Vagina (tissue), 2 donors: ENCODE results near the gene TTC22. TPM values are rescaled to one million over a fixed set of nuclear protein-coding genes. Genes with fewer than 3 reads are reported as not detected.
A peak's percentile ranks its signal among the peaks of the same experiment; 100 is the strongest.

Experiments
- DNase-seq, 2 donors: peaks; one replicate each; pipeline ENCODE4 v3.0.0-alpha.2; 2017; ENCODE audit errors: extremely low spot score in 2 of 2
- H3K27ac ChIP-seq: fragments of 200-600 bp; sonication (generic); one replicate; pipeline ENCODE4 v1.5.1; 2019
- H3K27me3 ChIP-seq: fragments of 200-600 bp; sonication (generic); one replicate; pipeline ENCODE4 v1.5.1; 2019
- H3K36me3 ChIP-seq, 2 donors: fragments of 200-600 bp; sonication (generic); one replicate each; pipeline ENCODE4 v1.5.1; 2017 to 2019
- H3K4me1 ChIP-seq: fragments of 200-600 bp; sonication (generic); one replicate; pipeline ENCODE4 v1.5.1; 2019
- H3K4me3 ChIP-seq, 2 donors: fragments of 200-600 bp; sonication (generic); 1 replicate in 1 of 2; 2 replicates in 1 of 2; pipeline ENCODE4 v1.5.1; 2016 to 2019
- H3K9me3 ChIP-seq: fragments of 200-600 bp; sonication (generic); one replicate; pipeline ENCODE4 v1.5.1; 2019
- CTCF ChIP-seq, 3 experiments: fragments of 450-650 bp in 2 of 3; fragments of 200-600 bp in 1 of 3; sonication (generic) in 1 of 3; IDR thresholded peaks; one replicate each; pipeline ENCODE4 v1.5.1; 2017 to 2019; ENCODE audit warnings: antibody characterized with exemption in 3 of 3, mild to moderate bottlenecking in 2 of 3, moderate library complexity in 2 of 3
- POLR2A ChIP-seq, 2 donors: fragments of 450-650 bp; IDR thresholded peaks; one replicate each; pipeline ENCODE4 v1.6.1; 2017; ENCODE audit warnings: antibody characterized with exemption in 2 of 2, mild to moderate bottlenecking in 2 of 2, moderate library complexity in 2 of 2
- POLR2AphosphoS5 ChIP-seq, 2 donors: sonication (generic); formaldehyde crosslinking; IDR thresholded peaks; one replicate each; pipeline ENCODE4 v1.9.0; 2017; ENCODE audit warnings: antibody characterized with exemption in 2 of 2, mild to moderate bottlenecking in 2 of 2, low read depth in 1 of 2; ENCODE audit not compliant: insufficient read depth in 1 of 2
- intact Hi-C: fragments of 100-400 bp; cut with DNase I; formaldehyde crosslinking; loops from one replicate; pipeline ENCODE4 v1.15.1; 2023
- total RNA-seq: library from RNA; depleted of rRNA; stranded (reverse); fragments of >200 nt; gene quantifications from one replicate; pipeline ENCODE4 v1.2.3, GENCODE V29; 2016

Gene TTC22
- total RNA-seq: 43.5 TPM

- no peak for TF ChIP-seq POLR2A (IDR thresholded peaks at IDR 0.05)
- TF ChIP-seq POLR2AphosphoS5 (IDR thresholded peaks at IDR 0.05; ENCODE audit: insufficient read depth in 1 of 2, low read depth in 1 of 2): peak in 1 of 2 donors; percentile 62
- peak in 2 of 3 experiments; percentile 21 to 39 for TF ChIP-seq CTCF (IDR thresholded peaks at IDR 0.05)
- H3K27ac ChIP-seq: peak within 1 kb of the TSS; percentile 55
- peaks cover 38% of the 10 kb centered on the region for H3K4me1 ChIP-seq
- no peaks in the 10 kb centered on the region for H3K9me3 ChIP-seq
- no peak for DNase-seq
- H3K27me3 ChIP-seq: no peaks in the 10 kb centered on the region
- no peaks in the 10 kb centered on the region for H3K36me3 ChIP-seq
- peak within 1 kb of the TSS; percentile 48 to 51 for H3K4me3 ChIP-seq
- intact Hi-C loops: loop anchor here (10.0 kb wide), 1 partner anchor 726 kb away; no protein-coding TSS in a partner anchor
Measured at GRCh38 chr1:54800899-54801759, at the start of gene TTC22. Gene TTC22 (minus strand): TSS chr1:54801323. CDS start chr1:54801163, 160 bp downstream.

- DNase-seq: no peak
Measured at GRCh38 chr1:54850737-54851136, 49.6 kb upstream of the TTC22 start.

GRCh38 chr1:54850069-54850730 is 49.1 kb upstream of the TTC22 start:
- no peak for DNase-seq
- TF ChIP-seq POLR2A (IDR thresholded peaks at IDR 0.05): no peak
- no peak for TF ChIP-seq CTCF (IDR thresholded peaks at IDR 0.05)
- TF ChIP-seq POLR2AphosphoS5 (IDR thresholded peaks at IDR 0.05; ENCODE audit: insufficient read depth in 1 of 2, low read depth in 1 of 2): no peak
- Histone ChIP-seq H3K9me3 (no peaks in the 10 kb centered on the region), H3K36me3 (peaks cover 0 to 5% of the 10 kb centered on the region in 2 donors), H3K27ac (peak overlapping the region; percentile 84), H3K4me3 (no peak overlapping the region), H3K4me1 (peaks cover 33% of the 10 kb centered on the region), H3K27me3 (no peaks in the 10 kb centered on the region)
- intact Hi-C loops: no loop called here

More at GRCh38 chr1:54850737-54851136, 49.6 kb upstream of the TTC22 start:
- peaks cover 36% of the 10 kb centered on the region for H3K4me1 ChIP-seq
- peaks cover 0 to 5% of the 10 kb centered on the region in 2 donors for H3K36me3 ChIP-seq
- H3K9me3 ChIP-seq: no peaks in the 10 kb centered on the region
- TF ChIP-seq POLR2A (IDR thresholded peaks at IDR 0.05) (no peak), POLR2AphosphoS5 (IDR thresholded peaks at IDR 0.05; ENCODE audit: insufficient read depth in 1 of 2, low read depth in 1 of 2) (peak in 1 of 2 donors; percentile 44)
- peak overlapping the region; percentile 84 for H3K27ac ChIP-seq
- H3K27me3 ChIP-seq: no peaks in the 10 kb centered on the region
- intact Hi-C loops: no loop called here
- H3K4me3 ChIP-seq: no peak overlapping the region

GRCh38 chr1:54849219-54850068 is 48.3 kb upstream of the TTC22 start:
- Histone ChIP-seq H3K9me3 (no peaks in the 10 kb centered on the region), H3K4me1 (peaks cover 33% of the 10 kb centered on the region), H3K4me3 (no peak overlapping the region), H3K36me3 (peaks cover 0 to 5% of the 10 kb centered on the region in 2 donors), H3K27me3 (no peaks in the 10 kb centered on the region), H3K27ac (peak overlapping the region; percentile 84)
- TF ChIP-seq POLR2A (IDR thresholded peaks at IDR 0.05) (no peak), POLR2AphosphoS5 (IDR thresholded peaks at IDR 0.05; ENCODE audit: insufficient read depth in 1 of 2, low read depth in 1 of 2) (no peak)
- intact Hi-C loops: no loop called here
- no peak for DNase-seq

GRCh38 chr1:54848134-54848948 is 47.2 kb upstream of the TTC22 start:
- no peak for TF ChIP-seq CTCF (IDR thresholded peaks at IDR 0.05)
- no peak for TF ChIP-seq POLR2AphosphoS5 (IDR thresholded peaks at IDR 0.05; ENCODE audit: insufficient read depth in 1 of 2, low read depth in 1 of 2)
- no peak for TF ChIP-seq POLR2A (IDR thresholded peaks at IDR 0.05)
- no peak for DNase-seq
- no peaks in the 10 kb centered on the region for H3K36me3 ChIP-seq
- intact Hi-C loops: no loop called here
- H3K27ac ChIP-seq: no peak overlapping the region
- no peaks in the 10 kb centered on the region for H3K9me3 ChIP-seq
- no peak overlapping the region for H3K4me3 ChIP-seq
- H3K27me3 ChIP-seq: no peaks in the 10 kb centered on the region
- peaks cover 33% of the 10 kb centered on the region for H3K4me1 ChIP-seq
